HCT116 (cell line): ENCODE results near the gene NUP43. TPM values are rescaled to one million over a fixed set of nuclear protein-coding genes. Genes with fewer than 3 reads are reported as not detected.

ENCODE experiments used
- ATAC-seq: fragments of 200-7000 bp; cut with Tn5 transposase; 2 replicates; pipeline ENCODE4 v1.9.1; 2020; ENCODE audit warnings: mild to moderate bottlenecking, moderate library complexity
- BruUV-seq: library from RNA; stranded (reverse); fragments of 400-500 nt; replicated peaks from 2 replicates; lab custom pipeline; 2021; lab: Mats Ljungman, UMichigan
- CTCF ChIA-PET: fragments of 300-600 bp; sonication (Branson Sonifier 250); formaldehyde crosslinking; loops from one replicate; lab custom pipeline; 2021; ENCODE audit warnings: antibody characterized with exemption; lab: Charles Lee
- POLR2A ChIA-PET: fragments of 300-600, 350-600 bp; sonication (Branson Sonifier 250); formaldehyde crosslinking; loops from one replicate; lab custom pipeline; 2021; ENCODE audit warnings: antibody characterized with exemption; lab: Charles Lee
- RAD21 ChIA-PET, 2 experiments: fragments of 300-600 bp; sonication (Branson Sonifier 250); formaldehyde crosslinking; loops; one replicate each; lab custom pipeline; 2023; ENCODE audit warnings: low total read pairs in 2 of 2; ENCODE audit not compliant: uncharacterized antibody in 2 of 2, unreplicated experiment in 2 of 2, low non-redundant PET in 1 of 2; lab: Charles Lee
- DNase-seq: peaks from one replicate; pipeline ENCODE4 v3.0.0-alpha.2; 2010; ENCODE audit warnings: low read depth, low spot score
- H2AFZ ChIP-seq: fragments of 200-600 bp; shearing (Covaris generic), sonication (generic); 2 replicates; pipeline ENCODE4 v1.6.1; 2017; ENCODE audit warnings: low read depth, mixed run types, mixed read lengths, antibody characterized with exemption, low read length; ENCODE audit not compliant: poor library complexity, severe bottlenecking
- H3K27ac ChIP-seq: 2 replicates; pipeline ENCODE4 v1.5.1; 2012; ENCODE audit warnings: low read depth, low read length
- H3K27me3 ChIP-seq: fragments of 200-600 bp; sonication (generic); 2 replicates; pipeline ENCODE4 v1.6.1; 2016; ENCODE audit warnings: mixed run types, low read length, mixed read lengths; ENCODE audit not compliant: insufficient read depth
- H3K36me3 ChIP-seq, 2 experiments: fragments of 200-500 bp in 1 of 2; fragments of 200-600 bp in 1 of 2; sonication (Bioruptor generic) in 1 of 2; sonication (generic) in 1 of 2; 2 replicates each; pipeline versions ENCODE4 v1.5.1 to v1.6.1; 2014 to 2016; ENCODE audit warnings: low read length in 2 of 2, inconsistent platforms in 1 of 2, mixed read lengths in 1 of 2, mixed run types in 1 of 2; ENCODE audit not compliant: insufficient read depth in 2 of 2, control insufficient read depth in 1 of 2
- H3K4me1 ChIP-seq, 2 experiments: fragments of 200-600 bp in 1 of 2; sonication (generic) in 1 of 2; 2 replicates each; pipeline versions ENCODE4 v1.5.1 to v1.6.1; 2012 to 2017; ENCODE audit warnings: low read length in 2 of 2, inconsistent platforms in 1 of 2, mild to moderate bottlenecking in 1 of 2, mixed read lengths in 1 of 2, mixed run types in 1 of 2, moderate library complexity in 1 of 2; ENCODE audit not compliant: insufficient read depth in 2 of 2, control insufficient read depth in 1 of 2
- H3K4me2 ChIP-seq: fragments of 200-600 bp; sonication (generic); 2 replicates; pipeline ENCODE4 v1.6.1; 2017; ENCODE audit warnings: mixed run types, low read length, mixed read lengths
- H3K4me3 ChIP-seq, 2 experiments: fragments of 200-600 bp in 1 of 2; sonication (generic) in 1 of 2; replicated peaks in 1 of 2; 2 replicates each; pipeline ENCODE4 v1.5.1; 2011 to 2016; ENCODE audit warnings: low read length in 2 of 2, control low read depth in 1 of 2, low read depth in 1 of 2, mild to moderate bottlenecking in 1 of 2, mixed read lengths in 1 of 2, mixed run types in 1 of 2
- H3K79me2 ChIP-seq: fragments of 200-600 bp; sonication (generic); 2 replicates; pipeline ENCODE4 v1.6.1; 2017; ENCODE audit warnings: mild to moderate bottlenecking, mixed run types, low read length, moderate library complexity, mixed read lengths; ENCODE audit not compliant: insufficient read depth
- H3K9ac ChIP-seq: fragments of 200-600 bp; sonication (generic); 2 replicates; pipeline ENCODE4 v1.6.1; 2016; ENCODE audit warnings: low read length, mixed read lengths
- H3K9me2 ChIP-seq: fragments of 200-600 bp; sonication (generic), shearing (Covaris generic); 2 replicates; pipeline ENCODE4 v1.6.1; 2017; ENCODE audit warnings: mixed run types, mild to moderate bottlenecking, moderate library complexity; ENCODE audit not compliant: insufficient read depth
- H3K9me3 ChIP-seq, 2 experiments: fragments of 200-500 bp in 1 of 2; fragments of 200-600 bp in 1 of 2; sonication (Bioruptor generic) in 1 of 2; sonication (generic) in 1 of 2; 2 replicates each; pipeline ENCODE4 v1.6.1; 2014 to 2017; ENCODE audit warnings: low read length in 2 of 2, mixed read lengths in 2 of 2, inconsistent platforms in 1 of 2, low read depth in 1 of 2, mild to moderate bottlenecking in 1 of 2, mixed run types in 1 of 2, moderate library complexity in 1 of 2; ENCODE audit not compliant: control insufficient read depth in 1 of 2, insufficient read depth in 1 of 2
- H4K20me1 ChIP-seq: fragments of 200-600 bp; sonication (generic), shearing (Covaris generic); 2 replicates; pipeline ENCODE4 v1.6.1; 2017; ENCODE audit warnings: mixed run types, mild to moderate bottlenecking, moderate library complexity; ENCODE audit not compliant: insufficient read depth
- ATF3 ChIP-seq: IDR thresholded peaks from 2 replicates; pipeline ENCODE4 v1.6.1; 2012
- CBX3 ChIP-seq: IDR thresholded peaks from 2 replicates; pipeline ENCODE4 v1.6.1; 2012; ENCODE audit warnings: low read depth
- EGR1 ChIP-seq: IDR thresholded peaks from 2 replicates; pipeline ENCODE4 v1.6.1; 2012; ENCODE audit warnings: low read depth
- ELF1 ChIP-seq: IDR thresholded peaks from 2 replicates; pipeline ENCODE4 v1.6.1; 2012; ENCODE audit warnings: low read depth, borderline replicate concordance
- EZH2phosphoT487 ChIP-seq: fragments of 200-600 bp; IDR thresholded peaks from 2 replicates; pipeline ENCODE4 v1.6.1; 2018; ENCODE audit warnings: antibody characterized with exemption, borderline replicate concordance
- JUND ChIP-seq: IDR thresholded peaks from 2 replicates; pipeline ENCODE4 v1.6.1; 2012
- MAX ChIP-seq: IDR thresholded peaks from 2 replicates; pipeline ENCODE4 v1.6.1; 2012
- POLR2A ChIP-seq: IDR thresholded peaks from 2 replicates; pipeline ENCODE4 v1.7.0; 2011; ENCODE audit warnings: borderline replicate concordance; ENCODE audit not compliant: insufficient read depth, insufficient read length; ENCODE audit errors: extremely low read depth
- RAD21 ChIP-seq: IDR thresholded peaks from 2 replicates; pipeline ENCODE4 v1.6.1; 2012; ENCODE audit warnings: low read depth, mild to moderate bottlenecking
- SIN3A ChIP-seq: IDR thresholded peaks from 2 replicates; pipeline ENCODE4 v1.6.1; 2012; ENCODE audit warnings: low read depth
- SRF ChIP-seq: IDR thresholded peaks from 2 replicates; pipeline ENCODE4 v1.6.1; 2012; ENCODE audit warnings: low read depth
- TCF7L2 ChIP-seq: IDR thresholded peaks from 2 replicates; pipeline ENCODE4 v1.7.0; 2011; ENCODE audit warnings: borderline replicate concordance, inconsistent platforms; ENCODE audit not compliant: insufficient read depth, insufficient read length; ENCODE audit errors: extremely low read depth
- ZBTB33 ChIP-seq: IDR thresholded peaks from 2 replicates; pipeline ENCODE4 v1.6.1; 2011; ENCODE audit warnings: mild to moderate bottlenecking, low read length, moderate library complexity; ENCODE audit not compliant: insufficient replicate concordance; ENCODE audit errors: extremely low read depth
- ZNF274 ChIP-seq: fragments of 200-500 bp; sonication (Bioruptor generic); IDR thresholded peaks from 2 replicates; pipeline ENCODE4 v1.6.1; 2014; ENCODE audit warnings: mild to moderate bottlenecking, low read depth, low read length, inconsistent platforms
- intact Hi-C: fragments of 100-400 bp; cut with micrococcal nuclease; formaldehyde crosslinking; loops from 2 replicates; pipeline ENCODE4 v1.10.0; 2022
- total RNA-seq: library from RNA; stranded (reverse); gene quantifications from one replicate; pipeline ENCODE4 v1.2.1, GENCODE V29; 2021; ENCODE audit not compliant: unreplicated experiment

NUP43 gene
- total RNA-seq, 1 experiment from 2014 or later, result 51.0 TPM

GRCh38 chr6:149755300-149756260 is 9.3 kb upstream of the NUP43 start:
- ChIA-PET POLR2A (no interaction called here), RAD21 (no interaction called here)

GRCh38 chr6:149754548-149754947 is 8.2 kb upstream of the NUP43 start:
- Histone ChIP-seq H3K27ac (no peak overlapping the region), H2AFZ (no peak overlapping the region), H3K36me3 (peaks cover 0 to 2% of the 10 kb centered on the region in 2 experiments; a peak in 1 of 4 replicates), H3K9me2 (no peaks in the 10 kb centered on the region), H3K4me1 (peaks cover 7 to 8% of the 10 kb centered on the region in 2 experiments; a peak in 3 of 4 replicates), H3K4me2 (no peak overlapping the region), H3K9me3 (no peaks in the 10 kb centered on the region), H3K4me3 (no peak overlapping the region), H3K9ac (no peak overlapping the region), H3K27me3 (no peaks in the 10 kb centered on the region), H4K20me1 (peaks cover 7% of the 10 kb centered on the region; the same call in 1 of the 2 replicates), H3K79me2 (peaks cover 97% of the 10 kb centered on the region)
- ChIA-PET RAD21 (no interaction called here), POLR2A (no interaction called here), CTCF (no interaction called here)
- no peak for ATAC-seq
- intact Hi-C loops, result no loop called here
- no TSS peak for BruUV-seq
- no peak for DNase-seq
- no peak for TF ChIP-seq ZNF274
- no peak for TF ChIP-seq EGR1
- no peak for TF ChIP-seq CBX3
- no peak for TF ChIP-seq POLR2A
- no peak for TF ChIP-seq ELF1
- TF ChIP-seq SIN3A, result no peak
- no peak for TF ChIP-seq ZBTB33
- no peak for TF ChIP-seq ATF3
- TF ChIP-seq EZH2phosphoT487, result no peak
- TF ChIP-seq JUND, result no peak
- no peak for TF ChIP-seq RAD21

More at GRCh38 chr6:149755300-149756260, 9.3 kb upstream of the NUP43 start:
- Histone ChIP-seq H2AFZ (no peak overlapping the region), H3K9me2 (no peaks in the 10 kb centered on the region), H3K27me3 (no peaks in the 10 kb centered on the region), H4K20me1 (peaks cover 7% of the 10 kb centered on the region; the same call in 1 of the 2 replicates), H3K9ac (no peak overlapping the region), H3K4me1 (peaks cover 5 to 7% of the 10 kb centered on the region in 2 experiments; a peak in 3 of 4 replicates), H3K36me3 (peaks cover 0 to 2% of the 10 kb centered on the region in 2 experiments; a peak in 1 of 4 replicates), H3K4me3 (no peak overlapping the region), H3K27ac (no peak overlapping the region), H3K4me2 (no peak overlapping the region), H3K9me3 (no peaks in the 10 kb centered on the region), H3K79me2 (peaks cover 97% of the 10 kb centered on the region)
- intact Hi-C loops, result no loop called here
- TF ChIP-seq TCF7L2, result no peak
- TF ChIP-seq SRF, result no peak
- no peak for TF ChIP-seq MAX
- no TSS peak for BruUV-seq
- ATAC-seq (no peak), DNase-seq (no peak)
- CTCF ChIA-PET, result no interaction called here
